GM12801 (cell line): ENCODE measurements around the gene TACSTD2.

ENCODE experiments used
- CTCF ChIP-seq: IDR thresholded peaks from one replicate; pipeline ENCODE4 v1.5.1; 2011; ENCODE audit warnings: control low read depth; ENCODE audit not compliant: insufficient read length; ENCODE audit errors: extremely low read depth

Gene TACSTD2

DNA sequence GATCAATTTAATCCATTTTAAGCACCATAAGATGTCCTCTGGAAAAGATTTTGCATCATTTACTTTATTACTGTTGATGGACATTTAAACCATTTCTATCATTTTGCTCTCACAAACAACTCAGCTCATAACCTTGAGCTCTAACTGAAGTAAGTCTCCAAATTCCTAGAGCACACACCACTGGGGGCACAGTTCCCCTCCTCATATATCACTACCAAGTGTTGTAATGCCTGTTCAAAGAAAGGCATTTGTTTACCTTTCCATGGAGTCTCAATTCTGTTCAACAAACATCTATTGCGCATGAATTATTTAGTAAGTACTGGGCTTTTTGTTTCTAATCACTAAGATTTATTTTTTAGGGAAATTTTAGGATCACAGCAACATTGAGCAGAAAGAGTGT, 21.7 kb downstream of the TACSTD2 start:
- TF ChIP-seq CTCF: no peak

GRCh38 chr1:58551186-58552140, 25.6 kb downstream of the TACSTD2 start:
- no peak for TF ChIP-seq CTCF

DNA sequence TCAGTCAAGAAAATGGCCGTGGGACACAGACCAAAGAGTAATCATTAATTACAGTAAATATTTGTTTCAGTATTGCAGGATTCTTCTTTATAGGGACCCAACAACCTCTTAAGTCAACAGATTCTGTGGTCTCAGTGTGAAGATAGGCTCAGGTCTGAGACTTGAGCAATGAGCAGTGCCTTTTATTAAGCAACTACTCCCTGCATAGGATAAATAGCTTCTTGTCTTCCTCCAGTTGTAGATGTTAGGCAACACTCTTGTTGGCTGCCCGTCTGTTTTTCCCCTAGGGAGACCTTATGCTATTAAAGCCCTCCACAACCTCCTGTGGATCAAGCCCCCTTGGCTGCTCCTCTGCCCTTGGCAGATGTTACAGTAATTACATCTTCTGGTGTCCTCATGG, 28.7 kb downstream of the TACSTD2 start:
- no peak for TF ChIP-seq CTCF

GRCh38 chr1:58546520-58547308, 30.3 kb downstream of the TACSTD2 start, which contains the start of gene OMA1:
OMA1 (minus strand) TSS chr1:58546726; CDS start chr1:58539294, 7,432 bp downstream.
- TF ChIP-seq CTCF: peak; percentile 17

DNA sequence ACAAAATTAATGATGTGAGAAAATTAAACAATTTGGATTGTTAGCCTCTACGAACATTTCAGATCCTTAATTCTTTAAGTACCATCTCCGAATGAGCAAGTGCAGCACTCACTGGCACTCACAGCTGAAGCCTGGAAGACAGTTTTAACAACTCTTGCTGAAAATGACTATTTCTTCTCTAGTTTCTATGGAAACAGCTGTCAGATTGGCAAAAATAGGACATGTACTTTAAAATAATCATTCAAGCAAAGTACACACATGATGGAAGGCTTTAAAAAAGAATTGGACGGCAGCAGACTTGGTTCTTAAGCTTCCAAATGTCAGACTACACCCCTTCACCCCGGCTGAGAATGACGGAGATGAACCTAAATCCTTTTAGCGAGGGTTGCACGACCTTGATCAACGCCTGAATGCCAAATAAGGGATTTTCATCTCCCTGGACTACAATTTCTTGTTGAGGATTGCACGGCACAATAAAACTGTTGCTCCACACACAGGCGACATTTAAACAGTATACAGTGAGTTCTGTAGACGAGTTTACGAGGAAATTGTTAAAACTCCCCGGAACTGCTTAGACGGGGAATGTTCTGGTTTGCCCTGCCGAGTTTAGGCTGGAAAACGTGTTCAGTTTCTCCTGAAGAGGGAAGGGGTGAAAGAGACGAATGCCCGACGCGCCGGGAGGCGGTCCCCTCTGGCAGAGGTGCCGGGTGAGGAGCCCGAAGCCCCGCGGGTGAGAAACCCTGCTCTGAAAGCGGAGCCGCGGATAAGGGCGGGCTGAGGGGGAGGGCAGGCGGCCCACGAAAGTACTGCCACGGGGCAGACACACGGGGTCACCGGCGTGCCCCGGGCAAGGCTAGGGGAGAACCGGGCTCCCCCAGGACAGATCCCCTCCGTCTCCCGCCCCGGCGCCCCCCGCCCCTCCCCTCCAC, 31.2 kb downstream of the TACSTD2 start:
- no peak for TF ChIP-seq CTCF

- TF ChIP-seq CTCF: no peak
Observed at GRCh38 chr1:58543260-58543659, 33.8 kb downstream of the TACSTD2 start.
